Activated T-helper 1 cell treated with Interleukin-2 at 50 U/mL for 16 hours (primary cell): ENCODE measurements around the gene FBXO22.
"Not testable (repeated sequence)": the region's sequence is repeated elsewhere in the genome, so short reads cannot be mapped to it uniquely, and the experiment has no call there.

Experiments used
- DNase-seq: peaks from one replicate; pipeline ENCODE4 v3.0.0-alpha.2; 2020; ENCODE audit warnings: low read depth

Gene FBXO22

DNA sequence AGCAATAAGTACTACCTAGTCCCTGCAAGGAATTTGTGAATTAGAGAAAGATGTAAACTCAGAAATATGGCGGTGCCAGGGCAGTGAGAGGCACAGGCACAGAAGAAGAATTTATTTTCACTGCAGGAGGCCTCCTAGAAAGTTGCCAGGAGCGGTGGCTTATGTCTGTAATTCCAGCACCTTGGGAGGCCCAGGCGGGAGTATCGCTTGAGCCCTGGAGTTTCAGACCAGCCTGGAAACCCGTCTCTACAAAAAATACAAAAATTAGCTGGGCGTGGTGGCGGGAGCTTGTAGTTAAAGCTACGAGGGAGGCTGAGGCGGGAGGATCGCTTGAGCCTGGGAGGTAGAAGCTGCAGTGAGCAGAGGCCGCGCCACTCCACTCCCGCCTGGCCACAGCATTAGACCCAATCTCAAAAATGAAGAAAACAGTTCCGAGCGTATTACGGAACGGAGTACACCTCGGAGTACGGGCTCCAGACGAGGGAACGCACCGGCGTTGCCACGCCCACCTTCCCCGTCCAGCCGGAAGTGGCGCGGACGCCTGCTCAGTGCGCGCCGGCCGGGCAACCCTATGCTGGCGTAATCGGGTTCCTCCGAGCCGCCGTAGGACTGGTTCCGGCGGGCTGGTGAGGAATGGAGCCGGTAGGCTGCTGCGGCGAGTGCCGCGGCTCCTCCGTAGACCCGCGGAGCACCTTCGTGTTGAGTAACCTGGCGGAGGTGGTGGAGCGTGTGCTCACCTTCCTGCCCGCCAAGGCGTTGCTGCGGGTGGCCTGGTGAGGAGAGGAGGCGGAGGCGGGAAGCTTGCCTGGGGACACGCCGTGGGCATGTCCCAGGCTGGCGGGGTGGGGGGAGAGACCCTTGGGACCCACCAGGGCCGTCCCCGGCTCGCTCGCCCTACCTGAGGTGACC lies at the start of gene FBXO22:
Gene FBXO22 (plus strand): TSS at position 548 of the 909 bp plus-strand sequence. CDS start 86 bp downstream, at position 634.
- peak; percentile 80 for DNase-seq

- no peak for DNase-seq
These were observed 45.8 kb upstream of the FBXO22 start for GRCh38 chr15:75857886-75858285.

DNA sequence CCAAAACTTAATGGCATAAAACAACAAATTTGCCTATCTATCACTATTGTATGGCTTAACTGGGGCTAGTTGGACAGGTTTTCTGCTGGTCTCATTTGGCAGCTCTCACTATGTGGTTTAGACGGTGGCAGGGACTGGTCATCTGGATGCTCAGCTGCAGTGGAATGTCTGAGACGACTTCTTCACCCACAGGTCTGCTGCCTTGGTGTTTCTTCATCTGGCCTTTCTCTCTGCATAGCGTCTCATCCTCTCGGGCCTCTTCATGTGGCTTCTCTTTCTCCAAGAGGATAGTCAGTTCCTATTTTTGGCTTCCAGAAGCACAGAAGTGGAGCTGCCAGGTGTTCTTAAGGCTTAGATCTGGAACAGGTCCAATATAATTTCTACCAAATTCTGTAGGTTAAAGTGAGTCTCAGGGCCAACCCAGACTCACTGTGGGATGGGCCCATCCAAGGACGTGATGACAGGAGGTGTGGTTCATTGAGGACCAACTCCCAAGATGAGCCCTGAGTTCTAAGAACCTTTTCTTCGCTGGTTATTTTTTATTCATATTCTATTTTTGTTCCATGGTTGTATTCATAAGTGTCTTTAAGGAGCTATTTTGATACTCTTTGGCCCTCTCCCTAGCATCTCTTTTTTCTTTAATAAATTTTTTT lies 41.8 kb upstream of the FBXO22 start:
- DNase-seq, result no peak

GRCh38 chr15:75862796-75863195 lies 40.9 kb upstream of the FBXO22 start:
- no peak for DNase-seq

- no peak for DNase-seq
These were observed 39.2 kb upstream of the FBXO22 start for GRCh38 chr15:75864213-75865059.

GRCh38 chr15:75866045-75866444 lies 37.6 kb upstream of the FBXO22 start:
- not testable (repeated sequence) for DNase-seq

- no peak for DNase-seq
These were observed 36.8 kb upstream of the FBXO22 start for GRCh38 chr15:75866916-75867315.

- no peak for DNase-seq
These were observed 36.2 kb upstream of the FBXO22 start for GRCh38 chr15:75867449-75867848.

DNA sequence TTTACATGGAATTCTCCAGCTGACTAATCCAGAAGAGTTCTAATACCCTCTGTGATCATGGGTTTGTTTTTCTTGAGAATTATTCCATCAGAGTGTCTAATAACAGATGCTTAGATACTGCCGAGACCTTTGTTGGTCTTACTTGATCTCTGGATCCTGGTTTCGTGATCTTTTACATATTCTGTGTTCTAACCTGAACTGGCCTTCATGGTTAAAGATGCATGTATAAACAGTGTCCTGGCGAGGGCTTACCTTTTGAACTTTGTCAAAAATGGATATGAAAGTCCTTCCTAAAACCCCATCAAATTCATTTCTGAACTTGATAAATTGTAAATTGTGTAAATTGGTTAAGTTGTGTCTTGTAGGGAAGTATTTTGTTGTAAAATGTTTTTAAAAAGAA lies 35.7 kb upstream of the FBXO22 start:
- no peak for DNase-seq

DNA sequence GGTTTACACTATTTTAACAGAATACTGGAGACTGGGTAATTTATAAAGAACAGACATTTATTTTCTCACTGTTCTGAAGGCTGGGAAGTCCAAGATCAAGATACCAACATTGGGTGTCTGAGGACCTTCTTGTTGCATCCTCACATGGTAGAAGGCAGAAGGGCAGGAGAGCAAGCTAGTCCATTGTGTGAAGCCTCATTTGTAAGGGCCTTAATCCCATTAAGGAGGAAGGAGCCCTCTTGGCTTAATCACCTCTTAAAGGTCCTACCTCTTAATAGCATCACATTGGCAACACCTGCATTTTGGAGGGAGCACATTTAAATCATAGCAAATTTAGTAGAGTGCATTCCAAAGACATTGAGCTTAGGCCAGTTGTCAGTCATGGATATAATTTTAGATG lies 34.2 kb upstream of the FBXO22 start:
- DNase-seq, result no peak

- DNase-seq, result not testable (repeated sequence)
These were observed 32.1 kb upstream of the FBXO22 start for GRCh38 chr15:75871589-75871988.

DNA sequence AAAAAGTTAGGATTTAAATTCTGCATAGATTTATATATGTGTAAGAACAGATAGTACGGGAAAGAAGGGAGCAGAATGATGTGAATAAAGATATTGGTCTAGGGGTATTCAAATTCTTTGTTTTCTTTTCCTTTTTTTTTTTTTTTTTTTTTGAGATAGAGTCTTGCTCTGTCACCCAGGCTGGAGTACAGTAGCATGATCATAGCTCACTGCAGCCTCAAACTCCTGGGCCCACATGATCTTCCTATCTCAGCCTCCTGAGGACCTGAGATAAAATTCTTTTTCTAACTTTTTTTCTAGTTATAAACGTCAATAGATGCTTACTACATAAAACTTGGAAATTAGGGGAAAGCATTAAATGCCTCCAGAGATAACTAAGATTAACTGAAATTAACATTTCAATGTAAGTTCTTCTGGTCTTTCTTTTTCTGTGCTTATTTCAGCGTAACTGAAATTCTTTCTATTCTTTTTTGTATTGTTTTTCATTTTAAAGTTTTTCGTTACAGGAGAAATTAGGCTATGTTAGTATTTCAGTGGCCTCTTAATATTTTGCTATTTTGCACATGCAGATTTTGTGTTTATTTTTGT lies 31.2 kb upstream of the FBXO22 start:
- DNase-seq, result no peak

GRCh38 chr15:75884041-75884440 lies 19.6 kb upstream of the FBXO22 start:
- no peak for DNase-seq

DNA sequence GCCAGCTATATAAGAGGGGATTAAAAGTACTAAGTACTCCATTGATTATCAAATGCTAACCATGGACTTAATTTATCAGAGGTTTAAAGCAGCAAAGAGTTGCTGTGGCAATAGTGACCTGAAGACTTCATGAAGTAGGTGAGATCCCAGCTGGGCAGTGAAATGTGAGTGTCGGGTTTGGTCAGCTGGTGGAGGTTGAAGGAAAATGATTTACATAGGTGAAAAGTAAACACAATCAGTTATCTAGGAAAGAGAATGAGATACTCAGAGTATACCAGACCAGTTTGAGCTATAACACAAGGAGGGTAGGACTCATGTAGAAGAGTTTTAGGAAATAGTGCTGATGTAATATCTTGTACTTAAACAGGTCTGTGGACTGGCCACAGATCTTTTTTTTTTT lies 16.5 kb upstream of the FBXO22 start:
- DNase-seq, result no peak

DNA sequence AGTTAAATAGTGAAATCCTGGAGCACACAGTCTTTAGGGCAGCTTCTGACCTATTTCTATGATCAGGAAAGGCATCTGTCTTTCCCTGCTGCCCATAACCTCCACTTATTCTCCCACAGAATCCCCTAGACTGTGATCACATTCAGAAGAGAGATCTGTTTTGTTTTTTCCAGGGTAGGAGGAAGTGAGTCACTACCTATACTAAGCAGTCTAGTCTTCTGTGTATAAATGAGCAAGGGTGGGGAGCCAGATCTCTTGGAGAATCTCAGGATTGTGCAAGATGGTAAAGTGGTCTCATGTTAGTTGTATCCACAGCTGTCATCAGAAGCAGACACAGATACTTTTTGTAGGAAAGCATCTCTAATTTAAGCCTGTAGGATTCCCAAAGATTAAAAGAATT lies 11.8 kb upstream of the FBXO22 start:
- no peak for DNase-seq

- no peak for DNase-seq
These were observed 7.9 kb upstream of the FBXO22 start for GRCh38 chr15:75895731-75896130.

GRCh38 chr15:75900577-75900976 lies 3.1 kb upstream of the FBXO22 start:
- no peak for DNase-seq

DNA sequence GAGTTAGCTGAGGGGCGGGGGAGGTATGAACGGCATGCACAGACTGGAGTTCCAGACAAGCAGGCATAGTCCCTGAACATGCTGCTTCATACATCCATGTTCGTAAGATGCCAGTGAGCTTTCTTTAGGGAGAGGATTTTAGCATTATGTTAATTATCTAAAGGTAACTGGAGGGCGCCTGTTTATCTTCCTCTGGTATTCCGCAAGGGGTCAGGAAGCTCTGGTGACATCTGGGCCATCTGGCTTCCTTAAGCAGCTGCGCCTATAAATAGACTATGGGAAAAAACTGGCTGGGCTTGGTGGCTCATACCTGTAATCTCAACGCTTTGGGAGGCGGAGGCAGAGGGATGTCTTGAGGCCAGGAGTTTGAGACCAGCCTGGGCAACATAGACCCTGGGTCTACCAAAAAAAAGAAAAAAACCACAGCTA lies 1.5 kb upstream of the FBXO22 start:
- DNase-seq, result no peak

- DNase-seq, result no peak
These were observed 1.6 kb downstream of the FBXO22 start for GRCh38 chr15:75905231-75905630.

DNA sequence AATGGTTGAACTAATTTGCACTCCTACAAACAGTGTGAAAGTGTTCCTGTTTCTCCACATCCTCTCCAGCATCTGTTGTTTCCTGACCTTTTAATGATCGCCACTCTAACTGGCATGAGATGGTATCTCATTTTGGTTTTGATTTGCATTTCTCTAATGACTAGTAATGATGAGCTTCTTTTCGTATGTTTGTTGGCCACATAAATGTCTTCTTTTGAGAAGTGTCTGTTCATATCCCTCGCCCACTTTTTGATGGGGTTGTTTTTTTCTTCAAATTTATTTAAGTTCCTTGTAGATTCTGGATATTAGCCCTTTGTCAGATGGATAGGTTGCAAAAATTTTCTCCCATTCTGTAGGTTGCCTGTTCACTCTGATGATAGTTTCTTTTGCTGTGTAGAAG lies 6.7 kb downstream of the FBXO22 start:
- DNase-seq, result not testable (repeated sequence)

DNA sequence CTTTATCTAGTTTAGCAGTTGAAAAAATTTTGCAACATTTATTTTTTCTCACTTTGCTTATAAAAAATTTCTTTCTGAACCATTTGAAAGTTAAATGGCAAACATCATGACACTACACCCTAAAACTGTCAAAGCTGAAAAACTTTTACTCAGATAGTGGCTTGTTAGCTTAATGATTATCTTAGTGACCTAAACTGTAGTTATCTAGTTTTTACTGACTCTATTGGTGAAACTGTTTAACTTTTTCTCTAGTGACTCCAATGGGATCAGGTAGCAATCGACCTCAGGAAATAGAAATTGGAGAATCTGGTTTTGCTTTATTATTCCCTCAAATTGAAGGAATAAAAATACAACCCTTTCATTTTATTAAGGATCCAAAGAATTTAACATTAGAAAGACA lies 13.3 kb downstream of the FBXO22 start:
- DNase-seq, result no peak

DNA sequence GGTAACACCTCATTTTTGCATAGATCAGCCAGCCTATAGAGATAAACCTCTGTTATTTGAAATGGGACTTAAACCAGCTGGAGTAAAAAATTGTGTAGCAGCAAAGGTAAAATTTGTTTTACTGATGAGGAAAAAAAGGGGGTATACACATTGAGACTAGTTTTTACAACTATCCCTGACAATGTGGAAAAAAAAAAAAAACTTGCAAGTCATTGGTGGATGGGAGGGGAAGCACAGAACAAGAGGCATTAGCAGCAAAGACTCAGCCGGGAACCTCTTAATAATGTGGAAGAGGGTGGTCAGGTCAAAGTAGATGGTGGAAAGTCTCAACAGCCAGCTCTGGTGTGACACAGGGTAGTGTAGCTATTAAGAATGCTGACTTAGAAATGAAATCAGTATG lies 14.5 kb downstream of the FBXO22 start:
- DNase-seq, result no peak
